ENCODE measurements around the gene FANCC.

The FANCC gene

DNA sequence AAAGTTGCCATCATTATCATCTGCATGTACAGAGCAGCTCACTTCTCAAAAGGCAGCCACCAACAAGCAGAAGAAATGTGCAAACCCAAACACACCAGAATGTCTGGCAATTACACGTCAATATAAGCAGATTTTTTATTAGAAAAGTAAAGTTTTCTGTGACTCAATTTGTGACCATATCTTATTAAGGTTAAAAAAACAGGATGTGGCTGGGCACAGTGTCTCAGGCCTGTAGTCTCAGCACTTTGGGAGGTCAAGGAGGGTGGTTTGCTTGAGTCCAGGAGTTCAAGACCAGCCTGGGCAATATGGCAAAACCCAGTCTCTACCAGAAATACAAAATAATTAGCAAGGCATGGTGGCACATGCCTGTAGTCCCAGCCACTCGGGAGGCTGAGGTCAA, 176.7 kb downstream of the FANCC start:
- DNase-seq = no peak

DNA sequence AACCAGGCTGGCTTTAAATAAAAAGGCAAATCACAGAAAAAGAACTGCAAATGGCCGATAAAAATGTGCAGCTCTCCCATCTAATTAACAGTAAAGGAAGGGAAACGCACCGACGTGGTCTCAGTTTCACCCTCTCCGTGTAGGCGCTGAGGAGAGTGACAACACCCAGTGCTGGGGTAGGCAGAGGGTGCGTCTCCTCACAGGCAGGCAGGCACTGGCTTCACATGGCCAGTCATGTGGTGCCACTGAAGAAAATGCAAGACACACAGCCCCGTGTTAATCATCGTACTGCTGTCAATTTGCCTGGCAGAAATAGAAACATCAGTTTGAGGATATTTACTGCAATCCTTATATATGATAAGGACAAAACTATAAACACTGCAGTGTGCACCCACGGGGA, 178.4 kb downstream of the FANCC start:
- no peak for DNase-seq

DNA sequence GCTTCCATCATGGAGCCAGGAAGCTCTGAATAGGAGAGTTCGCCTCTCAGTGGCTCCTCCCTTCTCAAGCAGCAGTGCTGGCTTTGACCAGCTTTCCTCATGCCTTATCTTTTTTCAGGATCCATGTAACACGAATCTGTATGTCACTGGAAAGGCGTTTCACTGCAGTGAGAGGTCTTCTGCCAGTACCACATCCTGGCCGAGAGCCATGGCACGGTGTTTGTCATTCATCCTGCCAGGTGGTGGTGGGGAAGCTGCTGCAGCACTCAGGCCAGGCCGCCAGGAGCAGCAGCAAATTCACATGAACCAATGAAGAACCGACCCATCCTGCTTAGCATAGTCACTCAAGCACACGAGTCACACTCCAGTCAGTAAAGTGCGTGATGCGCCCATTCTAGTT, 179.0 kb downstream of the FANCC start:
- DNase-seq = peak; percentile 88

DNA sequence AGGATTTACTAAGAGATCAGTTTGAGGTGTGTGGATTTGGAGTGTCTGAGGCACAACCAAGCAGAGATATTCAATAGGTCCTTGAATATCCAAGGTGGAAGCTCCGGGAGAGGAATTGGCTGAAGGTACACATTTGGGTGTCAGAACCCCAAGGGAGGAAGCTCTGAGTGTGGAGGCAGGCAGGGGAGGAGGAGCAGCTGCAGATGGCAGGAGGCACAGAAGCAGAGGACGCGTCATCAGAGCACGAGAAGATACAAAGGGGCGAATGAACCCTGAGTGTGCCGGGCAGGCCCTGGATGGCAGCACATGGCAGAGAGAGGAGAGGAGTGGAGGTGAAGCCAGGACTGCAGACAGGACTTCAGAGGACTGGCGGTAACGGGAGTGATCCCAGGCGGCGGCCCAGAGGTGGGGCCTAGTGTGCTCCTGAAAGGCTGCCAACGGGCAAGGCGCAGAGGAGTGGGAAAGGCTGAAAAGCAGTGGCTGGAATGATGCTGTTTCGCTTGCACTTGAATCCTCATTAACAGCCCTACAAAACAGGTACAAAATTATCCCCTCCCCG, 179.8 kb downstream of the FANCC start:
- DNase-seq = no peak

DNA sequence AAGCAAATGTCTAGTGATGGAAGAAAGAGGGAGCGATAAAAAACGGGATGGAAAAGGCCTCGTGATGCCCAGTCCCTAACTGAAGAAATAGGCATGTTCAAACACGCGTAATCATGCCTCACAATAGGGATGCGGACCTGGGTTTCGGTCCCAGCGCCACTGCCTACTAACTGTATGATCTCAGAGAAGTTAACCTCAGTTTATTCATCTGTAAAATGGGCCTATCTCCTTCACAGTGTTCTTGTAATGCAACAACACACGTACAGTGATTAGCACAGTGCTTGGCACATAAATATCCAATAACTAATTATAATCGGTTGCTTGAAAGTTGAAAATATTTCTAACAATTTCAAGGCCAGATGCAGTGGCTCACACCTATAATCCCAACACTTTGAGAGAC, 181.8 kb downstream of the FANCC start:
- DNase-seq = no peak

DNA sequence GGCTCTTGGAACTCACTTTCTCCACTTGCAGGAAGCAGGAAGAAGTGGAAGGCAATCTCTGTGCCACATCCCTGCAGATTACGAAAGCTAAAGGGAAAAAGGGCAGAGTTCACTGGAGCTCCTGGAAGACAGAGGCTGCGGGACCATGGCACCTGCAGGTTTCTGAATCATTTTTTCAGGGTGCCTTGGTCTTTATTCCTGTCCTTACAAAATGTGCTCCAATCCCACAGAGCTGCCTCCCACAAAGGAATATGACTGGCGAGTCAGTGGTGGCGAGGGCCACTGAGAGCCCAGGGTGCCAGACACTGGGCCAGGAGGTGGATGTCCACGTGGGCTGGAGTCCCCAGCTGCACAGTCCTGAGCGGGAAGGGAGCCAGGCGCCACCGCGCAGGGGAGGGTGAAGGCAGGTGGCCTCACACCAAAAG, 183.0 kb downstream of the FANCC start:
- no peak for DNase-seq

DNA sequence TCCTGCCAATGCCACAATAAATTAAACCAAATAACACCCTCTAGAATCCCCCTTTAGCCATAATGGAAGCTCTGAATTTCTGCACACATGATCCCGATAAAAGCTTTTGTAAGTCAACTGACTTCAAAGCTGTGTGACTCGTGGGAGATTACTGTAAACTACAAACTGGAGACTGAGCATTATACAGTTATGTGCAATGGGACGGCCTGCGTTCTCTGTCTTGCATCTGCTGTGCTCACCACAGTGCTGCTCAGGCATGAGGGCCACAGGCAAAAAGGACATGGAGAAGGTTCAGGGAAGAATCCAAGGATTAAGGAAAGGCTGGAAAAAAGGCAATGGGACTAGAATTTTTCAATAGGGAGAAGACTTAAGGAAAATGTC, 184.2 kb downstream of the FANCC start:
- DNase-seq = no peak

DNA sequence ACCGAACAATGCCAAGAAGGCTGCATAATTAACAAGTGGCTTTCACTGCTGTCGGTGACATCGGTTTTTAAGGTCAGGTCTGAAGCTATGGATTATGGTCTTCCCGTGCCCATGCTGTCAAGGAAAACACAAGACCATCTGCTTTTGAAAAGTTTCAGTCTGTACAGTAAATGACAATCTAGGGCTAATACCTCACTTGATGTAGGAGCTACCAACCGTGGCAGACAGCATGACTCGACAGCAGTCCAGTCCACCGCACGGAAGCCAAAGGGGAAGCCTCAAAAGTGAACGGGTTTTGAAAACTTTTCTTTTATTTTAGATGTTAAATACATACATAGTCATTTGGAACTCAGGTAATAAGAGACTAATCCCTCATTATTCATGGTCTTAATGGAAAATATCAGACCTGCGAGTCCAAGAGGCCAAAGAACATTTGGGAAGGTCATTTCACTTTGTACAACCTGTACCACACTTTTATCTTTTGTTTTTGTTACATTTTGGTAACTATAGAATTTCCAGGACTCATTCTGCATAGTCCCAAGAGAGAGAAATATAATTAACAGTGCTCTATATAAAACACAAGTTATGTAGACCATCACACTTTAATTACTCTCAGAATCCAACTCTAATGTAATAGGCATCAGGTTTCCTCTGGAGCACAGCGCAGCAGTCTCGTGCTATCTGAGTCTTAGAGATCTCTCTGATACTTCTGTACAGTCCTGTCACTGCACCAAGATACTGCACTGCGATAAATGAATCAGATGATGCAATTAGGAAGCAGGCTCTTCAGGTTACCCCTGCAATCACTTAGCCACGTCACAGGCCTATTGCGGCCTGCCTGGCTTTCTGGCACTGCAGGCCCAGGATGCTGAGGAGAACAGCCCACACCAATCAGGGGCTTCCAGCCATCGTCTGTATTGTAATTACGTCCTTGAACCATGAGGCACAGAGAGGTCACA, 184.9 kb downstream of the FANCC start:
- DNase-seq = no peak

DNA sequence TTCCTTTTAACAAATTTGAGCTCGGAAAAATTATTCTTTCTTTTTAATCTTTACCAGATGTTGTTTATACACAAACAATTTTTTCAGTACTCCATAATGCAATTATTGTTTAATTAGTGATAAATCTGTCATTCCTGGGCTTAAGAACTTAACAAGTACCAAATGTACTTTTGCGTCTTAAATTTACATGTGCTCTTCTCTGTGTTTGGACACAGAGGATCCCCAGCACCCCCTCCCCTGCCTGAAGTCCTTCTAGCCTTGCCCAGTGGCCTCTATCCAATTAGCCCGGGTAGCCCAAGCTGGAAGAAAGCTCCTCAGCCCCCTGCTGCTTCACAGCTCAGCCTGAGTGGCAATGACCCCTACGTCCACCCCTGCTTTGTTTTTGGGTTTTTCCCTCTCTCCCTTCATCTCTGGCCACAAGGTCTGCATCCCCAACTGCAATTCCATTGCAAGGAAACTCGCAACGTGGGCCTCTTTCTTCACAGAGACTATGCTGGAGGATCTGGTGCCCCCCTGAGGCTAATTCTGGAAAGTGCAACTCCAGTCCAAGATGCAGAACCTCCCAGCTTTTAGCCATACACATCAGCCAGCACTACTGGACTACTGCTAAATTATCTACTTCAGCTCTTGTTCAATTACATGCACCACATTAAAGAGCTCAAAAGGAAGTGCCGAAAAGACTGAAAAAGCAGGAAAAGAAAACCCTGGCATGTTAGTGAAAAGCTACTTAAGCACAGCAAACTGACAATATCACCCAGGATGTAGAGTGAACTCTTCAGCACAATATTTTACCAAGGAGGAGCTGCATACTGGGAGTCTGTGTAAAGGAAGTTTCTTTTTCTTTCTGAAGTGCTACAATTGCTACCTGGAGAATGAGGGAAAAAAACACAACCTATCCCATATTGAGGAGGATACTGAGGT, 186.2 kb downstream of the FANCC start:
- DNase-seq = peak; percentile 8

DNA sequence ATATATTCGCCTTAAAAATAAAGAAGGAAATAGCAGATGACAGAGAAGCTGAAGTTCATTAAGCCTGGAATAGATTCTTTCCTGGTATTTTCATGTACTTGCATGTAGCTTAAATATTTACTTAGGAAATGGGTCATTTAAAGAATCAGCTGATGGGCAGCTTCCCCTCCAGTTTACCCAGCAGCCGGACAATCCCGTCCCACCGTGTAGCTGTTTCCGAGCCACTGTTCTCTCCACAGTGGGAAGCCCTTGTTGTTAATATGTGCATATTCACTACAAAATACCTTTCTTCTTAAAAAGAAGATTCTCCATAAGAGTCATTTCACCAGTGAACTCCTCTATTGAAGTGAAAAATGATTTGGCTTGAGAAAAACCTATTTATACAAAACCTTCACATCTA, 187.0 kb downstream of the FANCC start:
- no peak for DNase-seq

DNA sequence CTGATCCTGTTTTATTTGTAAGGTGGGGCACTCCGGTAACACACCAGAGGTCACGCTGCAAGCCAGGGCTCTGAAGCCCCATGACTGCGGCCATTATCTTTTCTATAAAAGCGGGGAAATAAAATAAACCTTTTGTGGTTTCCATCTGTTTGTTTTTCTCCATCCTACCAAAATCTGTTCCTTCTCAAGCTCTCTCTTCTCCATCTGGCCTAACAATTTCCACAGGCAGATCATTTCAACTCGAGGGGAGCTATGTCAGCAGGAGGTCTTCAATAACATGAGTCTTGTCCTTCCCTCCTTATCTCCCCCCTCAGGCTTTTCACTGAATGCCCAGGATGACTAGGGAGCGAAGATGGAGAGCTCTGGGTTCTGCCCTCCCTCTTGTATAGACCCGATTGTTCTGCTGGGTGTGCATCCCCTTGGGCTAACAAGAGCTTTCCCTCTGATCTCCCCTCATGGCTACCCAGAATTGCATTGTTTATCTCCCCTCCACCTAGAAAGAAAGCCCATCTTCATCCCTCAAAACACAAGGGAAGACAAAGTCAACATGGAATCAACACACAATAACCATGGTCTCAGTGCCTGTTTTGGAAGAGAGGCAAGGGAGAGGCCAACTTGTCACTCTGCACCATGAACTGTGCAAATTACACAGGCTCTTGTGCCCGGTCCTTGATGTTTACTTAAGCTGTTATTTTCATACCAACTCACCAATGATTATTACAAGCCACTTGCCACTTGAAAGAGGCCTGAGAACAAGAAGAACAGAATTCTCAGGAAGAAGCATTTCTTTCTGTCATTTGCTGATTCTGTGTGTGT, 187.8 kb downstream of the FANCC start:
- peak; percentile 10 for DNase-seq

DNA sequence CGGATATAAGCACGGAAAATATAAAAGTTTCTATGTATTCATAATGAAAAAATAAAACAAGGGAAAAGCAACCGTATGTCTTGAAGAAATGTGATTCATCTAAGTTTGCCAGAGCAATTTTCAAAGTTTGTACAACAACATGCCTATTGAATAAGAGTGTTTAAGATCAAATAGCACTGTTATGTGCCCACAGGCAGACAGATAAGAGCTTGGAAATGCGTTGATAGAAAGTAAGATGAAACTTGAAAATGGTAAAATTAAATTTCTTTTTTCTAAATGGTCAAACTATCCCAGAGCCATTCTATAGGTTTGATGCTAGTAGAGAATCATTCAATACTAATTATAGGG, 189.4 kb downstream of the FANCC start:
- no peak for DNase-seq

DNA sequence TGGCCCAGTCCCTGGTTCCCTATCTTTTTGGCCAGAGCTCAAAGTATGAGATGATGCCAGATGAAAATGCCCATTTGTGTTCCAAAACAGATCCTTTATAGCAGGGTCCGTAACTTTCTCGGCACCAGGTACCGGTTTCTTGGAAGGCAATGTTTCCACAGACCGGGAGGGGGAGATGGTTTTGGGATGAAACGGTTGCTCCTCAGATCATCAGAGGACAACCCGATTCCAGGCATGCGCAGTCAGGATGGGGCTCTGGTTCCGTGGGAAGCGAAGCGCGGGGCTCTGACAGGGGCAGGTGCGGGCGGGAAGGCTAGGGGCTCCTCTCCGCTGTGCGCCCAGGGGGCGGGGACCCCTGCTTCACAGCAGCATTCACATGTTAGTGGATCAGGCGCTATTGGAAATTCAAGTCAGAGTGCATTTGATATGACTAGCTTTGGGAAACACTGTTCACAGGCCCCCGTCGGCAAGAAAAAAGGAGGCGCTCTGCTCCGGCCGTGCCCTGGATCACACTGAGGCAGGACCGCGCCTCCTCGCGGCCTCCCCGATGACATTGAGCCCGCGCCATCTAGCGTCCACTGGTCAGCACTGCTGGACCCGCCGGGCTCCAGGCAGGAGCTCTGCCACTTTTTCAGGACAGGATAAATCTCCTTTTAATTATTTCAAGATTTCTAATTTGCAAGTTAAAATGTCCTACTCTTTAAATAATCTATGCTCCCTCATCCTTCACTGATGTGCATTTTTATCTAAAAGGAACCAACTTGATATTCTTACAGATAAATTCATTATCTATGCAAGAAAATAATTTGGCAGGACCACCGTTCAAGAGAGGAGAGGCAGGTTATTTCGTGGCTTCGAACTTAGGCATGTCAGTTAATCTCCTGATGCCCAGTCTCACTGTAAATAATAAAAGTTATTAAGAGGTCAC, 190.0 kb downstream of the FANCC start:
- no peak for DNase-seq

DNA sequence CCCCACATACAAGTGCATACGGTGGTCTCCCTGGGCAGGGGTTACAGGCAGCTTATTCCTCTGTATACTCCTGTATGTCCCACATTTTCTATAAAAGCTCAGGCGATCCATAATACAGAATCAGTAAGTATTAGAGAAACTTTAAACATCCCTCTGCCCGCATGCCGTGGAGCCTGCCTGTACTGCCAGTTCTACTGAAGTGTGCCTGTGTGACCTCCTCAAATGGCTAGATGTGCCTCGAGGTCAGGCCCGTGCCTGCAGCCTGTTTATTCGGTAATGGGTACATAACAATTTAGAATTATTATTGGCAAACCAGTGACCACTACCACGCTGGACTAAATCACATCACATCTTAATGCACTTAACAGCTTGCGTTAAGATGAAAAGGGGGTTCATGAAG, 190.8 kb downstream of the FANCC start:
- no peak for DNase-seq

DNA sequence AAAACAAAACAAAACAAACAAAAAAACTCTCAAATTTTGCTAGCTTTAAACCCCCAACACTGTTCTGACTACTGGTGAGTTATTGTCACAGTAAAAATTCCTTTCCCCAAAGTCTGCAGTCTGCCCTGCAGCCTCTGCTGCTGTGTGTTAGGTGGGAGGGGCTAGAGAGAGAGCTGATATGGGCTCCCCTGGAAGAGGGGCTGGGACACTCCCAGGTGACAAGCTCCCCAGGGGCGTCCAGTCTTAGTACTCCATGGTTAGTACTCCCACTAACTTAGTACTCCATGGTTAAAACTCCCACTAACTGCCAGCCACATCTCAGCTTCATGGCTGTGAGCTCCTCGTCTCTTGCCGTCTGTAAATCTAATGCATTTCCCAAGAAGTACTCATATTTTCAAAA, 191.9 kb downstream of the FANCC start:
- no peak for DNase-seq

DNA sequence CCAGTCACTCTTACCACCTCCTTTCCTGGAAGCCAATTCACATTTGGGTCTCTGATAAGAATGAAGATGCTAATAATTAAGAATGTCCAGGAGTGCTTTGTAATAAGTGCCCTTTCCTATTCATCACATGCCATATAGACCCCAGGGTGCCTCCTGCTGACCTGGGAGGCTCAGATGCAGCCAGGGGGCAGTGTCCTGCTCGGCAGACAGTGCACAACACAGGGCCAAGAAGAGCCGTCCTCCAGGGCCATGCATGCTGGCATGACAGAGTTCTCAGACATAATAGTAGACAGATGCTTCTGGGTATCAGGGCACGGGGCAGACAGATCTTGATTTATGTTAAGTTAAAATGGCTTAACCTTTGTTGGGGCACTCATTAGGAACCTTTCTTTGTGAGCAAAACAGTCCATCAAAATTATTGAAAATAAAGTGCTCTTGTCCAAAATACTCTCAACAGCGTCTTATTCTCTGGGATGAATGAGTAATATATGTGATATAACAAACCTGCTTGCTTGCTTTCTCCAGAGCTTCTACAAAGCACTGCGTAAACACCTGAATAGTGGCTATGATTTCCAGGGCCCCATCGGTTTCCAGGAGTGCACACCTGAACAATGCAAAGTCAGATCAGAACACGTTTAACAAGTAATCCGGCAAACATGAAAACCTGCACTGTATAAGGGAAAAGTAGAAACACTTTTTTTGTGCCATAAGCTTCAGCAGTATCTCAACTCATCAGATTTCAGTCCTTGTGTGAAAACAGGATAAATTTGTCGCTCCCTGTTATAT, 192.7 kb downstream of the FANCC start:
- no peak for DNase-seq

DNA sequence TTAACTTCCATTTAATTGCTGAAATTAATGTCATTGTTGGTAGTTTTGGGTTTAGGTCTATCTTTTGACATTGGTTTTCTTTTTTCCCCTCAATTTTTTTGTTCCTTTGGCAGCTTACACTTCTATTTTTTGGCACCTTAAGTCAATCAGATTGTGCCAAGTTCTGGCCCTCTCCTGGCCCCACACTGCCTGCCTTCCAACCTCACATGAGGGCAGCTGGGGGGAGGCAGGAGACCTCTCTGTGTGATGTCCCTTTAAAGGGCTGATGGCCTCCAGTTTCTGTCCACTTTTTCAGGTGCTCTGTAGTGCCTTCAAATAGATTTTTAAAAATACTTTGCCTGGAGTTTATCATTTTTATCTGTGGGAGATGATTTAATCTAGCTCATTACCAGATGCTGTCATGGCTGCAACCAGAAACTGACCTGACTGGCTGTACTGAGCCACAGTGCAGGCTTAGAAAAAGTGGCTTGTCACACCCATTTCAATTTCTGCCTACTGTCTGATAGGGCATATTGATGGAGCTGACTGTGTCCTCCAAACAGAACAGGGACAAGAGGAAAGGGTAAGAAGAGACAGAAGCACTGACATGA, 196.6 kb downstream of the FANCC start:
- no peak for DNase-seq

DNA sequence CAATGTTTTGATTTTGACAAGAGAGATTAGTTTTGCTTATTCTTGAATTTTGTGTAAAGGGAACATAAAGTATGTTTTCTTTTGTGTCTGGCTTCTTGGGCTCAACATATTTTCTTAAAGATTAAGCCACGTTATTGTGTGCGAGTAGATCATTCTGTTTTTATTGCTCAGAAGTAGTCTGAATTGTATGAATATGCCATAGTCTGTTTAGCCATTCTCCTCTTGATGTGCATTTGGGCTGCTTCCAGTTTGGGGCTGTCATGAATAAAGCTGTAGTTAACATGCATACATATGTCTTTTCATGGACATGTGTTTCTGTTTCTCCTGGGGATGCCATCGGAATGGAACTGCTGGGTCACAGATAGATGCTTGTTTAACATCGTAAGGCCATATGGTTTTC, 198.9 kb downstream of the FANCC start:
- no peak for DNase-seq

DNA sequence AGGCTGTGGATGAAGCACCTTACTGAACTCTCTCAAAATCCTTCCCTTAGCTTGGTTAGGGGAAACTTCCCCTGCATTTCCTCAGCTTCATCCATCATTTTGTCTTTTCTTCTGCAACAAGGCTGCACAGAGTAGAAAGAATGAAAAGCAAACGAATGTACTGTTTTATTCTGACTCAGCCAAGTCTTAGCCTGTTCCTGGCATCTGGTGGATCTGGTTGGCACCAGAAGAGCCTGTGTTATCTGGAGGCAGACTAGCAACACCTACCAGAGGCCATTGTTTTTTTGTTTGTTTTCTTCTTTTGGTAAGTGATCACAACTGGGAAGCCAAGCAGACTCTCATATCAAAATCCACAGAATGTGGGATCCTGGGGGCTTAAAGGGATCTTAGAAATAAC, 200.7 kb downstream of the FANCC start:
- no peak for DNase-seq

All from NCI-H2171 (cell line).